Subcutaneous adipose tissue (tissue), 4 donors: ENCODE results near the gene ATP6V1C2. TPM values are rescaled to one million over a fixed set of nuclear protein-coding genes. Genes with fewer than 3 reads are reported as not detected.

Source experiments
- total RNA-seq, 4 donors: library from RNA; depleted of rRNA; stranded (reverse); fragments of >200 nt; gene quantifications; one replicate each; pipeline ENCODE4 v1.1.0, GENCODE V29; 2016
- TF ChIP-seq, protein P1 (sequence below): fragments of 450-650 bp; IDR thresholded peaks from one replicate; pipeline ENCODE4 v1.5.1; 2016; ENCODE audit warnings: low read depth, mild to moderate bottlenecking, control low read depth, antibody characterized with exemption, moderate library complexity

ATP6V1C2 gene
- total RNA-seq, 4 donors from 2014 or later = 0.22 to 3.6 (median 2.6) TPM

GRCh38 chr2:10774394-10774793 is 53.0 kb downstream of the ATP6V1C2 start:
- TF ChIP-seq, protein P1, sequence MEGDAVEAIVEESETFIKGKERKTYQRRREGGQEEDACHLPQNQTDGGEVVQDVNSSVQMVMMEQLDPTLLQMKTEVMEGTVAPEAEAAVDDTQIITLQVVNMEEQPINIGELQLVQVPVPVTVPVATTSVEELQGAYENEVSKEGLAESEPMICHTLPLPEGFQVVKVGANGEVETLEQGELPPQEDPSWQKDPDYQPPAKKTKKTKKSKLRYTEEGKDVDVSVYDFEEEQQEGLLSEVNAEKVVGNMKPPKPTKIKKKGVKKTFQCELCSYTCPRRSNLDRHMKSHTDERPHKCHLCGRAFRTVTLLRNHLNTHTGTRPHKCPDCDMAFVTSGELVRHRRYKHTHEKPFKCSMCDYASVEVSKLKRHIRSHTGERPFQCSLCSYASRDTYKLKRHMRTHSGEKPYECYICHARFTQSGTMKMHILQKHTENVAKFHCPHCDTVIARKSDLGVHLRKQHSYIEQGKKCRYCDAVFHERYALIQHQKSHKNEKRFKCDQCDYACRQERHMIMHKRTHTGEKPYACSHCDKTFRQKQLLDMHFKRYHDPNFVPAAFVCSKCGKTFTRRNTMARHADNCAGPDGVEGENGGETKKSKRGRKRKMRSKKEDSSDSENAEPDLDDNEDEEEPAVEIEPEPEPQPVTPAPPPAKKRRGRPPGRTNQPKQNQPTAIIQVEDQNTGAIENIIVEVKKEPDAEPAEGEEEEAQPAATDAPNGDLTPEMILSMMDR = no peak

GRCh38 chr2:10775021-10775780 is 53.8 kb downstream of the ATP6V1C2 start:
- TF ChIP-seq, protein P1 = no peak

DNA sequence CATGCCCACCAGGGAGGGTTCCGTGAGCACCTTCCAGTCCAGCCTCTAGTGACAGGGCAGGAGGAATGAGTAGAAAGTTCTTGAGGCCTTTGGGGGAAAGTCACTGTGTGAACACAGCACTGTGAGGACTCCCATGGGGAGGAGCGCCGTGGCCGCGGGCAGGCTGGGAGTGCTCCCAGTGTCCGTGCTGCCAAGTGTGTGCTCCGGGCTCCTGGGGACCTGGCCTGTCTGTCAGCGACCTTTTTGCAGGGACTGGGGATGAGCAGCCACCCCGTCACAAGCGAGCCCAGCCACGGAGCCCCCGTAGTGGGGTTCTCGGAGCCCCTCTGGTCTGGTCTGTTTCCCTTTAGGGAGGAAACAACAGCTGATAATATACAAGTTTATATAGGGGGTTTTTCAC is 54.4 kb downstream of the ATP6V1C2 start:
- TF ChIP-seq, protein P1 = no peak

- TF ChIP-seq, protein P1 = no peak
Observed at GRCh38 chr2:10776231-10776977, 55.0 kb downstream of the ATP6V1C2 start.

DNA sequence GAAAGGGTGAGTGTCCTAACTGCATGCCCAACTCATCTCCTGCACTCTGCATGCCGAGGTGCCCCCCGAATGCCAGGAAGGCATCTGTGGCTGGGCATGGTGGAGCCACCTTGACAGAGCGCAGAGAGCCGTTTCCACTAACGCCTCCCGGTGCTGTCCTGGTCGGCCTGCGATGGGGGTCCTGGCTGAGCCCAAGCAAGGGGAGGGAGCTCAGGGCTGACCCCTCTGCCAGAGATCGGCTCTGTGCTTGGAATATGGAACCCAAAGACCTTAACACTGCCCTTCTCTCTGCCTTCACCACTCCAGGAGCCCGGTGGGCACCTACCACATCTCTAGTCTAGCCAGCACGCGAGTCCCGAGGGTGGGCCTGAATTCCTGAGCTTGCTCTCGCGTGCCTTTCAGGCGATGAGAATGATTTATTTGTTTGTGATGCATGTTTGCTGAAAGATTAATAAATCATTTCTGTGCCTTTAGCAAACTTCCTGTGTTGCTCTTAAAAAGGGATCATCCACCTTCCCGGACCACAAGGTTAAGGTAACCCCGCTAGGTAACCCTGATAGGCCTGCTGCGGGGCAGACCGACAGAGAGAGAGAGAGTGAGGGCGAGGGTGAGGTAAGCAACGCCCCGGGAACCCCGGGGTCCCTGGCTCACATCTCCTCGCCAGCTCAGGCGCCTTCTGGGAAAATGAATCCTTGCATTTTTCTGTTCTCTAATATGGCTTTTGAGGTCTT is 55.8 kb downstream of the ATP6V1C2 start:
- TF ChIP-seq, protein P1 = no peak

GRCh38 chr2:10777842-10778723 is 56.7 kb downstream of the ATP6V1C2 start:
- TF ChIP-seq, protein P1 = no peak
